Neural cell (in vitro differentiated cells): Measurements from ENCODE around the gene RBFOX2. TPM values are rescaled to one million over a fixed set of nuclear protein-coding genes. Genes with fewer than 3 reads are reported as not detected.

Experiments used
- H2AFZ ChIP-seq: fragments of 200-600, 300-800 bp; sonication (generic), shearing (Covaris generic); 2 replicates; pipeline ENCODE4 v1.6.0; 2014; ENCODE audit warnings: low read depth, mild to moderate bottlenecking, antibody characterized with exemption, low read length, moderate library complexity
- H3F3A ChIP-seq: fragments of 200-600 bp; shearing (Covaris generic); 2 replicates; pipeline ENCODE4 v1.6.1; 2016; ENCODE audit warnings: mild to moderate bottlenecking, moderate library complexity, mixed read lengths, antibody characterized with exemption, low read length; ENCODE audit not compliant: insufficient read depth, poor library complexity, severe bottlenecking
- H3K27ac ChIP-seq: fragments of 200-600, 300-800 bp; sonication (generic), shearing (Covaris generic); 2 replicates; pipeline ENCODE4 v1.5.1; 2014; ENCODE audit warnings: mild to moderate bottlenecking, low read length, moderate library complexity
- H3K27me3 ChIP-seq: fragments of 300-800, 200-600 bp; sonication (generic), shearing (Covaris generic); 2 replicates; pipeline ENCODE4 v1.6.0; 2014; ENCODE audit warnings: mild to moderate bottlenecking, low read depth, low read length, moderate library complexity; ENCODE audit not compliant: insufficient read depth
- H3K36me3 ChIP-seq: fragments of 300-800, 200-600 bp; sonication (generic), shearing (Covaris generic); 2 replicates; pipeline ENCODE4 v1.5.1; 2014; ENCODE audit warnings: mild to moderate bottlenecking, antibody characterized with exemption, low read length, moderate library complexity; ENCODE audit not compliant: insufficient read depth
- H3K4me2 ChIP-seq: fragments of 300-800, 200-600 bp; sonication (generic), shearing (Covaris generic); 2 replicates; pipeline ENCODE4 v1.6.0; 2014; ENCODE audit warnings: mild to moderate bottlenecking, low read length
- H3K4me3 ChIP-seq: fragments of 300-800, 200-600 bp; sonication (generic), shearing (Covaris generic); 2 replicates; pipeline ENCODE4 v1.5.1; 2014; ENCODE audit warnings: mild to moderate bottlenecking, low read length, moderate library complexity
- H3K79me2 ChIP-seq: fragments of 200-600 bp; shearing (Covaris generic); replicated peaks from 2 replicates; pipeline ENCODE4 v1.6.0; 2014; ENCODE audit warnings: mild to moderate bottlenecking, low read length, moderate library complexity; ENCODE audit not compliant: insufficient read depth
- H3K9ac ChIP-seq: fragments of 300-800, 200-600 bp; sonication (generic), shearing (Covaris generic); 2 replicates; pipeline ENCODE4 v1.6.1; 2016; ENCODE audit warnings: mild to moderate bottlenecking, low read length, mixed read lengths
- H3K9me2 ChIP-seq: fragments of 200-600 bp; shearing (Covaris generic); 2 replicates; pipeline ENCODE4 v1.6.1; 2016; ENCODE audit warnings: mild to moderate bottlenecking, low read length, mixed read lengths; ENCODE audit not compliant: insufficient read depth
- H3K9me3 ChIP-seq: fragments of 200-600, 300-800 bp; sonication (generic), shearing (Covaris generic); 2 replicates; pipeline ENCODE4 v1.6.1; 2016; ENCODE audit warnings: mild to moderate bottlenecking, mixed run types, low read length, moderate library complexity, mixed read lengths
- H4K20me1 ChIP-seq: fragments of 200-600 bp; shearing (Covaris generic); 2 replicates; pipeline ENCODE4 v1.6.1; 2016; ENCODE audit warnings: mild to moderate bottlenecking, mixed run types; ENCODE audit not compliant: insufficient read depth
- EP300 ChIP-seq: fragments of 450-650 bp; conservative IDR thresholded peaks from 2 replicates; pipeline ENCODE4 v1.6.1; 2014; ENCODE audit warnings: antibody characterized with exemption, mild to moderate bottlenecking, moderate library complexity; ENCODE audit not compliant: poor library complexity, severe bottlenecking
- EZH2 ChIP-seq: fragments of 200-600, 300-800 bp; shearing (Covaris generic), sonication (generic); IDR thresholded peaks from 2 replicates; pipeline ENCODE4 v1.6.1; 2014; ENCODE audit warnings: antibody characterized with exemption, low read length, borderline replicate concordance, mild to moderate bottlenecking; ENCODE audit not compliant: insufficient read depth, poor library complexity, severe bottlenecking
- MXI1 ChIP-seq: fragments of 450-650 bp; conservative IDR thresholded peaks from 2 replicates; pipeline ENCODE4 v1.6.1; 2014; ENCODE audit warnings: antibody characterized with exemption, mild to moderate bottlenecking; ENCODE audit not compliant: poor library complexity, severe bottlenecking
- POLR2AphosphoS5 ChIP-seq: IDR thresholded peaks from 2 replicates; pipeline ENCODE4 v1.6.1; 2012
- RAD21 ChIP-seq: fragments of 450-650 bp; conservative IDR thresholded peaks from 2 replicates; pipeline ENCODE4 v1.6.1; 2014; ENCODE audit warnings: antibody characterized with exemption, mild to moderate bottlenecking, moderate library complexity
- SMC3 ChIP-seq: fragments of 450-650 bp; conservative IDR thresholded peaks from 2 replicates; pipeline ENCODE4 v1.6.1; 2014; ENCODE audit warnings: antibody characterized with exemption, mild to moderate bottlenecking, moderate library complexity; ENCODE audit not compliant: poor library complexity
- TAF1 ChIP-seq: IDR thresholded peaks from 2 replicates; pipeline ENCODE4 v1.6.1; 2012; ENCODE audit warnings: low read depth
- polyA plus RNA-seq: library from polyadenylated mRNA; depleted of rRNA; stranded (reverse); fragments of >200 nt; gene quantifications from 2 replicates; pipeline ENCODE4 v1.2.3, GENCODE V29; 2014
- TF ChIP-seq, protein P1 (sequence below): fragments of 450-650 bp; IDR thresholded peaks from 2 replicates; pipeline ENCODE4 v1.5.1; 2014; ENCODE audit warnings: antibody characterized with exemption, mild to moderate bottlenecking, moderate library complexity; ENCODE audit not compliant: poor library complexity, severe bottlenecking
- TF ChIP-seq, protein P2 (sequence below): IDR thresholded peaks from 2 replicates; pipeline ENCODE4 v1.6.1; 2012; ENCODE audit warnings: borderline replicate concordance

Gene RBFOX2
- polyA plus RNA-seq, 1 donor from 2014 or later = 529 TPM

DNA sequence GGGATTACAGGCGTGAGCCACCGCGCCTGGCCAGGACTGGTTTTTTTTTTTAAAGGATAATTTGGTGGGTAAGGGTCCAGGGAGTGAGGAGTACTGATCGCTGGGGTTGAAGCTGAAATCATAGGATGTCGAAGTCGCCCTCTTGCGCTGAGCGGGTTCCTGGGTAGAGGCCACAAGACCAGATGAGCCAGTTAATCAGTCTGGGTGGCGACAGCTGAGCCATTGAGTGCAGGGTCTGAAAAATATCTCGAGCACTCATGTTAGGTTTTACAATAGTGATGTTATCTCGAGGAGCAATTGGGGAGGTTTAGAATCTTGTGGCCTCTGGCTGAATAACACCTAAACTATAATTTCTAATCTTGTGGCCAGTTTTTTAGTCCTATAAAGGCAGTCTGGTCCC lies 303.1 kb downstream of the RBFOX2 start:
- H3K36me3 ChIP-seq = no peaks in the 10 kb centered on the region
- no peaks in the 10 kb centered on the region for H3K9me3 ChIP-seq
- no peak overlapping the region for H2AFZ ChIP-seq

GRCh38 chr22:35721960-35722359 lies 306.7 kb downstream of the RBFOX2 start:
- Histone ChIP-seq H2AFZ (no peak overlapping the region), H3K9ac (no peak overlapping the region), H3K9me3 (no peaks in the 10 kb centered on the region), H3K36me3 (no peaks in the 10 kb centered on the region), H3K9me2 (no peaks in the 10 kb centered on the region), H3K4me2 (no peak overlapping the region), H3K4me3 (no peak overlapping the region), H3K27ac (no peak overlapping the region), H3K27me3 (no peaks in the 10 kb centered on the region), H3F3A (no peaks in the 10 kb centered on the region), H4K20me1 (no peaks in the 10 kb centered on the region), H3K79me2 (no peaks in the 10 kb centered on the region)
- TF ChIP-seq, protein P1, sequence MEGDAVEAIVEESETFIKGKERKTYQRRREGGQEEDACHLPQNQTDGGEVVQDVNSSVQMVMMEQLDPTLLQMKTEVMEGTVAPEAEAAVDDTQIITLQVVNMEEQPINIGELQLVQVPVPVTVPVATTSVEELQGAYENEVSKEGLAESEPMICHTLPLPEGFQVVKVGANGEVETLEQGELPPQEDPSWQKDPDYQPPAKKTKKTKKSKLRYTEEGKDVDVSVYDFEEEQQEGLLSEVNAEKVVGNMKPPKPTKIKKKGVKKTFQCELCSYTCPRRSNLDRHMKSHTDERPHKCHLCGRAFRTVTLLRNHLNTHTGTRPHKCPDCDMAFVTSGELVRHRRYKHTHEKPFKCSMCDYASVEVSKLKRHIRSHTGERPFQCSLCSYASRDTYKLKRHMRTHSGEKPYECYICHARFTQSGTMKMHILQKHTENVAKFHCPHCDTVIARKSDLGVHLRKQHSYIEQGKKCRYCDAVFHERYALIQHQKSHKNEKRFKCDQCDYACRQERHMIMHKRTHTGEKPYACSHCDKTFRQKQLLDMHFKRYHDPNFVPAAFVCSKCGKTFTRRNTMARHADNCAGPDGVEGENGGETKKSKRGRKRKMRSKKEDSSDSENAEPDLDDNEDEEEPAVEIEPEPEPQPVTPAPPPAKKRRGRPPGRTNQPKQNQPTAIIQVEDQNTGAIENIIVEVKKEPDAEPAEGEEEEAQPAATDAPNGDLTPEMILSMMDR = no peak
- TF ChIP-seq MXI1 = no peak
- TF ChIP-seq RAD21 = no peak
- no peak for TF ChIP-seq TAF1
- TF ChIP-seq, protein P2, sequence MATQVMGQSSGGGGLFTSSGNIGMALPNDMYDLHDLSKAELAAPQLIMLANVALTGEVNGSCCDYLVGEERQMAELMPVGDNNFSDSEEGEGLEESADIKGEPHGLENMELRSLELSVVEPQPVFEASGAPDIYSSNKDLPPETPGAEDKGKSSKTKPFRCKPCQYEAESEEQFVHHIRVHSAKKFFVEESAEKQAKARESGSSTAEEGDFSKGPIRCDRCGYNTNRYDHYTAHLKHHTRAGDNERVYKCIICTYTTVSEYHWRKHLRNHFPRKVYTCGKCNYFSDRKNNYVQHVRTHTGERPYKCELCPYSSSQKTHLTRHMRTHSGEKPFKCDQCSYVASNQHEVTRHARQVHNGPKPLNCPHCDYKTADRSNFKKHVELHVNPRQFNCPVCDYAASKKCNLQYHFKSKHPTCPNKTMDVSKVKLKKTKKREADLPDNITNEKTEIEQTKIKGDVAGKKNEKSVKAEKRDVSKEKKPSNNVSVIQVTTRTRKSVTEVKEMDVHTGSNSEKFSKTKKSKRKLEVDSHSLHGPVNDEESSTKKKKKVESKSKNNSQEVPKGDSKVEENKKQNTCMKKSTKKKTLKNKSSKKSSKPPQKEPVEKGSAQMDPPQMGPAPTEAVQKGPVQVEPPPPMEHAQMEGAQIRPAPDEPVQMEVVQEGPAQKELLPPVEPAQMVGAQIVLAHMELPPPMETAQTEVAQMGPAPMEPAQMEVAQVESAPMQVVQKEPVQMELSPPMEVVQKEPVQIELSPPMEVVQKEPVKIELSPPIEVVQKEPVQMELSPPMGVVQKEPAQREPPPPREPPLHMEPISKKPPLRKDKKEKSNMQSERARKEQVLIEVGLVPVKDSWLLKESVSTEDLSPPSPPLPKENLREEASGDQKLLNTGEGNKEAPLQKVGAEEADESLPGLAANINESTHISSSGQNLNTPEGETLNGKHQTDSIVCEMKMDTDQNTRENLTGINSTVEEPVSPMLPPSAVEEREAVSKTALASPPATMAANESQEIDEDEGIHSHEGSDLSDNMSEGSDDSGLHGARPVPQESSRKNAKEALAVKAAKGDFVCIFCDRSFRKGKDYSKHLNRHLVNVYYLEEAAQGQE = no peak
- no peak for TF ChIP-seq SMC3
- no peak for TF ChIP-seq POLR2AphosphoS5
- no peak for TF ChIP-seq EZH2
- no peak for TF ChIP-seq EP300

More for the DNA sequence above, 303.1 kb downstream of the RBFOX2 start:
- Histone ChIP-seq H3K9ac (no peak overlapping the region), H3K4me2 (no peak overlapping the region), H3K9me2 (no peaks in the 10 kb centered on the region), H4K20me1 (no peaks in the 10 kb centered on the region), H3K27me3 (no peaks in the 10 kb centered on the region), H3K79me2 (no peaks in the 10 kb centered on the region), H3K27ac (no peak overlapping the region), H3K4me3 (no peak overlapping the region), H3F3A (no peaks in the 10 kb centered on the region)
- TF ChIP-seq POLR2AphosphoS5 (no peak), RAD21 (no peak), EP300 (no peak), TAF1 (no peak), SMC3 (no peak)
